ENCODE results near the gene PER1. TPM values are rescaled to one million over a fixed set of nuclear protein-coding genes. Genes with fewer than 3 reads are reported as not detected.
A peak's percentile ranks its signal among the peaks of the same experiment; 100 is the strongest.

The PER1 gene
- total RNA-seq, 1 experiment from 2014 or later, result 87.6 TPM

DNA sequence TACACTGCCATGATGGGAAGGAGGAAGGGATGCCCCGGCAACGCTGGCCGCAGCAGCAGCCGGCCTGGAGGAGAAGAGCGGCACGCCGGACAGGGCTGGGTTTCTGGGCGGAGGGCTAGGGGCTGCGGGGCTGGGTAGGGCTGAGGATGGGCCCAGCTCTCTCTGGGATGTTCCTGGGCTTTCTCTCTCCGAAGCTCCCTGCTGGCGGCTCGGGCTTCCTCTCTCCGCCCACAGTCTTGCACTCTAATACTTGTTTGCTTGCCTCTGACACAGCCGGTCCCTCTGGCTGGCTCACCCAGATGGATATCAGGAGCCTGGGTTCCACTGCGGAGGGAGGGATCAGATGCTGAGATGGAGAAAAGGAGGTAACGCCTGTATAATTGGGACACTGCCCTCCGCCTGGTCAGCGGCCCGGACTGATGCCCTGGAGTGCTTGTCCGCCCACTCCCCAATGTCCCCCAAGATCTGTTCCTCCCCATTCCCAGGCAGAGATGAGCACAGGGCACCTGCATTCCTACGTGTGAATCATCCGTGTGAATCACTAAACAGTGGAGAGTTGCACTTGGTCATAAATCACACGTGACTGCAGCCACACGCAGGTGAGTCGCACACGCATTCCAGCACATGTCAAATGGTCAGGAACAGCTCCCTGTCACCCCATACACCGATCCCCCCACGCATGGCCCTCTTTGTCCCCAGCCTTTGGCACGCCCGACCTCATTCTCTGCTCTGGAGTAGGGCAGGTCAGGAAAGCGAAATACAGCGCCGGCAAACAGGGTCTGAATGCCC lies 34.0 kb downstream of the PER1 start, which contains the start of gene ALOXE3:
Gene ALOXE3 (minus strand): TSS at position 535 of the 789 bp plus-strand sequence. CDS start 524 bp downstream, at position 11.
- H3K9me2 ChIP-seq (ENCODE audit: insufficient read depth), result no peaks in the 10 kb centered on the region
- peak within 1 kb of the TSS; percentile 87 for H2AFZ ChIP-seq (ENCODE audit: low read depth, low read length, poor library complexity, severe bottlenecking)
- intact Hi-C loops (cut with micrococcal nuclease), result loop anchor here (5.0 kb wide), 1 partner anchor 41 kb away; no protein-coding TSS in a partner anchor
- BruUV-seq (replicated peaks), result TSS peak; percentile 35
- H3K9ac ChIP-seq (ENCODE audit: low read length), result peak within 1 kb of the TSS; percentile 88
- RAD21 ChIA-PET (ENCODE audit: low non-redundant PET in 1 of 2, low total read pairs in 2 of 2, uncharacterized antibody in 2 of 2, unreplicated experiment in 2 of 2), result interaction anchor here in 1 of 2 experiments (0.7 kb wide), 1 partner anchor 21 kb away, joined by 5 read pairs; no protein-coding TSS in a partner anchor
- no peak for TF ChIP-seq EZH2 (IDR thresholded peaks at IDR 0.05)
- no peak for TF ChIP-seq ZFX (IDR thresholded peaks at IDR 0.05)
- TF ChIP-seq POLR2AphosphoS5 (IDR thresholded peaks at IDR 0.05; ENCODE audit: low read depth, low read length), result peak; percentile 47
- peak; percentile 93; the same call in 1 of the 2 replicates for TF ChIP-seq JUND (IDR thresholded peaks at IDR 0.05)
- TF ChIP-seq, protein P1, sequence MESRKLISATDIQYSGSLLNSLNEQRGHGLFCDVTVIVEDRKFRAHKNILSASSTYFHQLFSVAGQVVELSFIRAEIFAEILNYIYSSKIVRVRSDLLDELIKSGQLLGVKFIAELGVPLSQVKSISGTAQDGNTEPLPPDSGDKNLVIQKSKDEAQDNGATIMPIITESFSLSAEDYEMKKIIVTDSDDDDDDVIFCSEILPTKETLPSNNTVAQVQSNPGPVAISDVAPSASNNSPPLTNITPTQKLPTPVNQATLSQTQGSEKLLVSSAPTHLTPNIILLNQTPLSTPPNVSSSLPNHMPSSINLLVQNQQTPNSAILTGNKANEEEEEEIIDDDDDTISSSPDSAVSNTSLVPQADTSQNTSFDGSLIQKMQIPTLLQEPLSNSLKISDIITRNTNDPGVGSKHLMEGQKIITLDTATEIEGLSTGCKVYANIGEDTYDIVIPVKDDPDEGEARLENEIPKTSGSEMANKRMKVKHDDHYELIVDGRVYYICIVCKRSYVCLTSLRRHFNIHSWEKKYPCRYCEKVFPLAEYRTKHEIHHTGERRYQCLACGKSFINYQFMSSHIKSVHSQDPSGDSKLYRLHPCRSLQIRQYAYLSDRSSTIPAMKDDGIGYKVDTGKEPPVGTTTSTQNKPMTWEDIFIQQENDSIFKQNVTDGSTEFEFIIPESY (IDR thresholded peaks at IDR 0.05; ENCODE audit: extremely low read depth, insufficient replicate concordance, low read length), result peak; percentile 80
- peak; percentile 68 for TF ChIP-seq SP1 (IDR thresholded peaks at IDR 0.05; ENCODE audit: low read depth)
- no peak for TF ChIP-seq CEBPB (IDR thresholded peaks at IDR 0.05; ENCODE audit: low read depth)
- no peak for TF ChIP-seq TCF7L2 (IDR thresholded peaks at IDR 0.05; ENCODE audit: borderline replicate concordance, extremely low read depth, insufficient read depth, insufficient read length)
- TF ChIP-seq CBX3 (IDR thresholded peaks at IDR 0.05; ENCODE audit: low read depth), result no peak
- TF ChIP-seq, protein P2, sequence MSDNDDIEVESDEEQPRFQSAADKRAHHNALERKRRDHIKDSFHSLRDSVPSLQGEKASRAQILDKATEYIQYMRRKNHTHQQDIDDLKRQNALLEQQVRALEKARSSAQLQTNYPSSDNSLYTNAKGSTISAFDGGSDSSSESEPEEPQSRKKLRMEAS (IDR thresholded peaks at IDR 0.05), result peak; percentile 91
- no peak for TF ChIP-seq SIN3A (IDR thresholded peaks at IDR 0.05; ENCODE audit: low read depth)
- no peak; the same call in 1 of the 2 replicates for TF ChIP-seq EGR1 (IDR thresholded peaks at IDR 0.05; ENCODE audit: low read depth)
- no peak for TF ChIP-seq ZNF274 (IDR thresholded peaks at IDR 0.05; ENCODE audit: low read depth, low read length)
- TF ChIP-seq ELF1 (IDR thresholded peaks at IDR 0.05; ENCODE audit: borderline replicate concordance, low read depth), result no peak
- TF ChIP-seq, protein P3, sequence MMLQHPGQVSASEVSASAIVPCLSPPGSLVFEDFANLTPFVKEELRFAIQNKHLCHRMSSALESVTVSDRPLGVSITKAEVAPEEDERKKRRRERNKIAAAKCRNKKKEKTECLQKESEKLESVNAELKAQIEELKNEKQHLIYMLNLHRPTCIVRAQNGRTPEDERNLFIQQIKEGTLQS (IDR thresholded peaks at IDR 0.05), result no peak
- TF ChIP-seq FOSL1 (IDR thresholded peaks at IDR 0.05; ENCODE audit: low read depth), result peak; percentile 88
- no peak for TF ChIP-seq SRF (IDR thresholded peaks at IDR 0.05; ENCODE audit: low read depth)
- TF ChIP-seq, protein P4, sequence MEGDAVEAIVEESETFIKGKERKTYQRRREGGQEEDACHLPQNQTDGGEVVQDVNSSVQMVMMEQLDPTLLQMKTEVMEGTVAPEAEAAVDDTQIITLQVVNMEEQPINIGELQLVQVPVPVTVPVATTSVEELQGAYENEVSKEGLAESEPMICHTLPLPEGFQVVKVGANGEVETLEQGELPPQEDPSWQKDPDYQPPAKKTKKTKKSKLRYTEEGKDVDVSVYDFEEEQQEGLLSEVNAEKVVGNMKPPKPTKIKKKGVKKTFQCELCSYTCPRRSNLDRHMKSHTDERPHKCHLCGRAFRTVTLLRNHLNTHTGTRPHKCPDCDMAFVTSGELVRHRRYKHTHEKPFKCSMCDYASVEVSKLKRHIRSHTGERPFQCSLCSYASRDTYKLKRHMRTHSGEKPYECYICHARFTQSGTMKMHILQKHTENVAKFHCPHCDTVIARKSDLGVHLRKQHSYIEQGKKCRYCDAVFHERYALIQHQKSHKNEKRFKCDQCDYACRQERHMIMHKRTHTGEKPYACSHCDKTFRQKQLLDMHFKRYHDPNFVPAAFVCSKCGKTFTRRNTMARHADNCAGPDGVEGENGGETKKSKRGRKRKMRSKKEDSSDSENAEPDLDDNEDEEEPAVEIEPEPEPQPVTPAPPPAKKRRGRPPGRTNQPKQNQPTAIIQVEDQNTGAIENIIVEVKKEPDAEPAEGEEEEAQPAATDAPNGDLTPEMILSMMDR (IDR thresholded peaks at IDR 0.05 in 2 of 3, conservative IDR thresholded peaks at IDR 0.05 in 1 of 3; ENCODE audit: borderline replicate concordance in 1 of 3, insufficient read depth in 1 of 3, low read depth in 2 of 3, low read length in 2 of 3), result no peak
- POLR2A ChIA-PET, result interaction anchor here (0.6 to 4.1 kb wide), 7 partner anchors 24 to 130 kb away, joined by 3 to 43 read pairs (median 5); partner anchors contain the start of genes CTC1, PER1 and PFAS
- ATAC-seq (peak; percentile 40), DNase-seq (ENCODE audit: low read depth, low spot score) (peak; percentile 84)
- H3K36me3 ChIP-seq (ENCODE audit: control insufficient read depth in 1 of 2, insufficient read depth in 2 of 2, low read length in 2 of 2), result no peaks in the 10 kb centered on the region
- no peaks in the 10 kb centered on the region for H3K9me3 ChIP-seq (ENCODE audit: control insufficient read depth in 1 of 2, insufficient read depth in 1 of 2, low read depth in 1 of 2, low read length in 2 of 2)
- H3K4me3 ChIP-seq (replicated peaks in 1 of 2; ENCODE audit: low read depth in 1 of 2, low read length in 2 of 2), result peak within 1 kb of the TSS; percentile 52 to 59
- H3K4me1 ChIP-seq (ENCODE audit: control insufficient read depth in 1 of 2, insufficient read depth in 2 of 2, low read length in 2 of 2), result peaks cover 22 to 59% of the 10 kb centered on the region in 2 experiments
- CTCF ChIA-PET, result interaction anchor here (0.8 to 4.0 kb wide), 11 partner anchors 7 to 177 kb away, joined by 3 to 26 read pairs (median 6); partner anchors contain the start of gene SLC25A35
- H3K27ac ChIP-seq (ENCODE audit: low read depth, low read length), result peak within 1 kb of the TSS; percentile 83
- peaks cover 3% of the 10 kb centered on the region; the same call in 1 of the 2 replicates for H4K20me1 ChIP-seq (ENCODE audit: insufficient read depth)
- H3K27me3 ChIP-seq (ENCODE audit: insufficient read depth, low read length), result no peaks in the 10 kb centered on the region
- peak within 1 kb of the TSS; percentile 98 for H3K4me2 ChIP-seq (ENCODE audit: low read length)
- no peaks in the 10 kb centered on the region for H3K79me2 ChIP-seq (ENCODE audit: insufficient read depth, low read length)
